COLO829 (cell line): ENCODE results near the gene ELANE.
A peak's percentile ranks its signal among the peaks of the same experiment; 100 is the strongest.
"Not testable (repeated sequence)": the region's sequence is repeated elsewhere in the genome, so short reads cannot be mapped to it uniquely, and the experiment has no call there.

ENCODE experiments used
- DNase-seq: peaks from one replicate; pipeline ENCODE4 v3.0.0; 2012; ENCODE audit warnings: low spot score

The ELANE gene

GRCh38 chr19:879711-880438 is 27.8 kb downstream of the ELANE start:
- DNase-seq = no peak

GRCh38 chr19:881385-882071 is 29.4 kb downstream of the ELANE start:
- DNase-seq = no peak

GRCh38 chr19:882871-883497 is 30.9 kb downstream of the ELANE start:
- DNase-seq = no peak

GRCh38 chr19:883661-884211 is 31.6 kb downstream of the ELANE start:
- DNase-seq = no peak

GRCh38 chr19:884420-885211 is 32.5 kb downstream of the ELANE start:
- no peak for DNase-seq

- DNase-seq = no peak
Observed at GRCh38 chr19:885536-886224, 33.6 kb downstream of the ELANE start.

GRCh38 chr19:887072-887471 is 35.0 kb downstream of the ELANE start:
- DNase-seq = no peak

GRCh38 chr19:887599-887998 is 35.5 kb downstream of the ELANE start:
- DNase-seq = no peak

- DNase-seq = no peak
Observed at GRCh38 chr19:888581-889385, 36.7 kb downstream of the ELANE start.

- DNase-seq = no peak
Observed at GRCh38 chr19:889662-890295, 37.7 kb downstream of the ELANE start.

GRCh38 chr19:890831-891230 is 38.7 kb downstream of the ELANE start:
- no peak for DNase-seq

GRCh38 chr19:891421-892200 is 39.5 kb downstream of the ELANE start:
- DNase-seq = not testable (repeated sequence)

GRCh38 chr19:892243-892893 is 40.3 kb downstream of the ELANE start:
- DNase-seq = no peak

GRCh38 chr19:892894-893689 is 41.0 kb downstream of the ELANE start, which contains the start of the genes MED16 and RNU6-9:
Gene MED16, minus strand, starts transcription at chr19:893187. Its CDS starts 2,056 bp downstream, at chr19:891131.
Gene RNU6-9, plus strand, starts transcription at chr19:893484.
- peak; percentile 99 for DNase-seq

- no peak for DNase-seq
Observed at GRCh38 chr19:896434-896833, 44.3 kb downstream of the ELANE start.

GRCh38 chr19:896999-897398 is 44.9 kb downstream of the ELANE start:
- no peak for DNase-seq

GRCh38 chr19:897442-898039 is 45.4 kb downstream of the ELANE start:
- DNase-seq = no peak
